NCI-H345 treated with DMSO at 0.1 percent for 48 hours (cell line): ENCODE measurements around the gene CEP57.
"Not testable (repeated sequence)": the region's sequence is repeated elsewhere in the genome, so short reads cannot be mapped to it uniquely, and the experiment has no call there.

ENCODE experiments used
- DNase-seq: peaks from one replicate; lab custom pipeline; 2025; ENCODE audit not compliant: unreplicated experiment; lab: John Stamatoyannopoulos, UW

Gene CEP57

DNA sequence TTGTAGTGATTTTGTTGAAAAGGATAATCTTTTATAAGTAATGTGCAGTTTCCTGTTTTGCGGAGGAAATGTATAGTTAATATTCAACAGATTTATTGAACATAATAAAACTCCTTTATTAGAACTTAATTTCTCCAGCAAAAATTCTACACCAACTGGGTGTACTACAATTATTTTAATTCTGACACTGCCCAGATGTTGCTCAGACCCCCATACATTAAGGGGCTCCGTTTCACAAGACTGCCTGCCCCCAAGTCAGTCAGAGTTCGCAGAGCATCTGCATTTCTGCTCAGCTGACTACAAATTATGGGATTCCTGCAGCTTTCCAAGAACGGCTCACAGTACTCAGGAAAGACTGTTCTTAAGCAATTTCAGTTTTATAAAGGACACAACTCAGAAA, 6.2 kb downstream of the CEP57 start:
- DNase-seq: no peak

DNA sequence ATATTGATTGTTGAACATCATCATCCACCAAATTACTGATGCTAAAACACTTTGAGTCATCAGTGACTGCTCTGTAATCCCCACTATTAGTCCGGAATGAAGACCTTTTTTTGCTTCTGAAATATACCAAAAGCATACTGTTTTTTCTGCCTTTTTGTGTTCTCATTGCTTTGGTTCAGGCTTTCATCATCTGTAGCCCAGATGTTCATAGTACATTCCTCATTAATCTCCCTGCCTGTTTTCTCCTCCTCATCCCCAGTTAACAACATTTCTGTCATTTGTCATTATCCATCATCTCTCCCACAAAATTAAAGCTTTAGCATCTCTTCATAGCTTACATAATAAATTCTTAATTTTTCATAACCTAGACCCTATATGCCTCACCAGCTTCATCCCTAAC, 9.2 kb downstream of the CEP57 start:
- DNase-seq: no peak

DNA sequence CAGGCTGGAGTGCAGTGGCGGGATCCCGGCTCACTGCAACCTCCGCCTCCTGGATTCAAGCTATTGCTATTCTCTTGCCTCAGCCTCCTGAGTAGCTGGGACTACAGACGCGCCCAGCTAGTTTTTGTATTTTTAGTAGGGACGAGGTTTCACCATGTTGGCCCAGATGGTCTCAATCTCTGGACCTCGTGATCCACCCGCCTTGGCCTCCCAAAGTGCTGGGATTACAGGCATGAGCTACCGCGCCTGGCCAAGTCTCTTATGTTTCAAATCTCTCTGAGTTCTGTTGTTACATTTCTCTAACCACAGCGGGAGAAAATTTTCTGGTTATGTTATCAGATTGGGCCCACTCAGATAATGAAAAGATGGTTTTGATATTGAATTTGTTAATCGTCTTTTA, 10.1 kb downstream of the CEP57 start:
- DNase-seq: no peak

DNA sequence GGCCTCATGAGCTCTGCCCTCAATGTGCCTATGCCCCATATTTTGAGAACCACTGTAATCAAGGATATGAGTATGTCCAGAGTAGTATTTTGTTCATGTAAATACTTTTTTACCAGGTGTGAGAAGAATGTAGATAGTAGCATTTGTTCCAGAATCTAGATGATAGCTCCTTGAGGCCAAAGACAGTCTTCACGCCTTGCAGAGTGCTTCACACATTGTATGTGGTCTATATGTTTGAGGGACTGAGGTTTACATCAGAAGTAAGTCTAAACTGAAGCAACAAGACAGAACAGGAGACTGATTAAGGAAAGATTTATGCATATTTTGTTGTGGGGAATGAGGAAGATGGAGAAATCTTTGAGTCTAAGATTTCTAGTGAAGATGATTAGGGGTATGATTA, 12.5 kb downstream of the CEP57 start:
- DNase-seq: no peak

DNA sequence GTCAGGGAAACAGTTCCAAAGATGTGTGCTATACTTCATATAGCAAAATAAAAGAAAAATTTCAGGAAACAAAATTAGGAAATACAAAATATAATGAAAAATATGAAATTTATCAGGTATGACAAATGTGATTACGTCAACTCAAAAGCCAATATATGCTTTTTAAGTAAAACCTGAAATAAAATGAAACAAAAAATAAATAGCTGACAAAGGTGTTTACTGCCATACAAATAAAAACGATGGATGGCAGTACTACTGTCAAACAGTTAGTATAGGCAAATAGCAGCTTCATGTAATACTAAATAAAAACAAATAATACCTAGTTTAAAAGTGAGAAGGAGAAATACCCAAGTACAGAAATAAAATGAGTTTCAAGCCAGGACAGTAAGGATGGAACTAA, 13.7 kb downstream of the CEP57 start:
- DNase-seq: no peak

DNA sequence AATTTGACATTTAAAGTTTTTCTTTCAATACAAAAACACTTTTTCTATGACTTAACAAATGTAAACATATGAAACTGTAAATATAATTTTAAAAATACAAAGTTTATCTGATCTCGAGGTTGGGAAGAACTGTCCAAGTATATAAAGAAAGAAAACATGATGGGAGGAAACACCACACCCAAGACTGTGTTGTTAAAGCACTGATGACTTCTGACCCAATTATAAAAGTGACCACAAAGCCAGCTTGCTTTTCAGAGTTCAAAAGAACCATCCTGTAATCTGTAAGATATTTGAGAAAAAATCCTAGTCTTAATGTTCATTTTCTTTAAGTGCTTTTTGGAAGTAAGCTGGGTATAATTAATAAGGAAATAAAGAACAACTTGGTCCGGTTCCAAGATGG, 15.6 kb downstream of the CEP57 start:
- no peak for DNase-seq

DNA sequence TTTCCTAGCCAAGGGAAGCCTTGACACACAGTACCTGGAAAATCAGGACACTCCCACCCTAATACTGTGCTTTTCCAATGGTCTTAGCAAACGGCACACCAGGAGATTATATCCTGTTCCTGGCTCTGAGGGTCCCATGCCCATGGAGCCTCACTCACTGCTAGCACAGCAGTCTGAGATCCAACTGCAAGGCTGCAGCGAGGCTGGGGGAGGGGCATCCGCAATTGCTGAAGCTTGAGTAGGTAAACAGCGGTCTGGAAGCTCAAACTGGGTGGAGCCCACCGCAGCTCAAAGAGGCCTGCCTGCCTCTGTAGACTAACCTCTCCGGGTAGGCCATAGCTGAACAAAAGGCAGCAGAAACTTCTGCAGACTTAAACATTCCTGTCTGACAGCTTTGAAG, 16.2 kb downstream of the CEP57 start:
- DNase-seq: not testable (repeated sequence)

DNA sequence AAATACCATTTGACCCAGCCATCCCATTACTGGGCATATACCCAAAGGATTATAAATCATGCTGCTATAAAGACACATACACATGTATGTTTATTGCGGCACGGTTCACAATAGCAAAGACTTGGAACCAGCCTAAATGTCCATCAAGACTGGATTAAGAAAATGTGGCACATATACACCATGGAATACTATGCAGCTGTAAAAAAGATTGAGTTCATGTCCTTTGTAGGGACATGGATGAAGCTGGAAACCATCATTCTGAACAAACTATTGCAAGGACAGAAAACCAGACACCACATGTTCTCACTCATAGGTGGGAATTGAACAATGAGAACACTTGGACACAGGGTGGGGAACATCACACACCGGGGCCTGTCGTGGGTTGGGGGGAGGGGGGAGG, 20.8 kb downstream of the CEP57 start:
- not testable (repeated sequence) for DNase-seq

DNA sequence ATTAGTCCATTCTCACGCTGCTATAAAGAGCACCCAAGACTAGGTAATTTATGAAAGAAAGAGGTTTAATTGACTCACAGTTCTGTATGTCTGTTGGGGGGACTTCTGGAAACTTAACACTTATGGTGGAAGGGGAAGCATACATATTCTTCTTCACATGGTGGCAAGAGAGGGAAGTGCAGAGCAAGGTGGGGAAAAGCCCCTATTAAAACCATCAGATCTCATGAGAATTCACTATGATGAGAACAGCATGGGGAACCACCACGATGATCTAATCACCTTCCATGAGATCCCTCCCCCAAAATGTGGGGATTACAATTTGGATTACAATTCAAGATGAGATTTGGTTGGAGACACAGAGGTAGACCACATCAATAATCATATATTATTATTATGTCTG, 25.7 kb downstream of the CEP57 start:
- DNase-seq: no peak

DNA sequence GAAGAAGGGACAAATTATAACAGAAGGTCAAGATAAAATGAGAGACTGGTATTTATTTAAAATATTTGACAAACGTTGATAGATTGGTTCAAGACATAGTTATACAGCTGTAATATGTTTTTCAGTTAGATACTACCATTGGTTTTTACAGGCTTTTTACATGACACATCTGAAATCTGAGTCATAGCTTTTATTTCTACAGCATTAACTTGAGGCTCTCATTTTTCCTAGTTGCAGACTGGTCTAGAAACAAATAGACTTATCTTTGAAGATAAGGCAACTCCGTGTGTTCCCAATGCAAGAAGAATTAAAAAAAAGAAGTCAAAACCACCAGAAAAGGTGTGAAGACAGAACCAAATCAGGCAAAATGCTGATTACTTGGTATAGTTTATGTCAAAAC, 31.3 kb downstream of the CEP57 start:
- no peak for DNase-seq

DNA sequence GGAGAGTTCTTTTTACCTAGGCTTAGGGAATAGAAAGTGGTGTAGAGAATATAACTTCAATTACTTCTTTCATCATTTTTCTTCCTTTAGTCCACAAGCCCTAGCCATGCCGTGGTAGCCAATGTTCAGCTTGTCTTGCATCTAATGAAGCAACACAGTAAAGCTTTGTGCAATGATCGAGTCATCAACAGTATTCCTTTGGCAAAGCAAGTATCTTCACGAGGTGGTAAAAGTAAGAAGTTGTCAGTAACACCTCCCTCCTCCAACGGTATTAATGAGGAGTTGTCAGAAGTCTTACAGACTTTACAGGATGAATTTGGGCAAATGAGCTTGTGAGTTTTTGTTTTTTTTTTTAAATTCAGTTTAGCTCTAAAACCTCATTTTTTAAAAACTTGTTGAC, 37.4 kb downstream of the CEP57 start:
- DNase-seq: no peak

DNA sequence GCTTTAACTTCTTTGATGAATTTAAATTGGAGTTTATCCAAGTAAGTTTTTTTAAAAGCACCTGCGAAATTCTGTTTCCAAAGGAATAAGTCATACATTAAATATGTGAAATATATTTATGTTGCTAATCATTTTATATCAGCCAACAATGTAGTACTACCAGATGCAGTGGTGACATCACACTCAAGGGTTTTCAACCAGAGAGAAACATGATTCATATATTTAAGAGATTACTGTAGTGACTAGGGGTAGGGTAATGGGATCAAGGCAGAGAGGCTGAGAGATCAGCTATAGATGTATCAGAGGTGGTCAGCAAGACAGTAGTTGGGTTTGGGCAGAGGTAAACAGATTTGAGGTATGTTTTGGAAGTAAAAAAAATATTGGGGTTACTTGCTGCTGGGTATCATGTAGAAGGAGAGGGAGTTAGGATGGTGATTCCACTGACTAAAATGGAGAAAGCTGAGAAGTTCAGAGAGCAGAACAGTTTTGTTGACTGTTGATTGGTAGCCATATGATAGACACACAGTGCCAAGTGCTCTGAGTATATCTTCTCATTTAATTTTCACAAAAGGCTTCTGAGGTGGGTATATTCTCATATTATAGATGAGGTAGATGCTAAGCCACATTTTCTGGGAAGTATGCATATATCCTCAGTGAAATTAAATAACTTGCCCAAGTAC, 39.4 kb downstream of the CEP57 start:
- DNase-seq: no peak

DNA sequence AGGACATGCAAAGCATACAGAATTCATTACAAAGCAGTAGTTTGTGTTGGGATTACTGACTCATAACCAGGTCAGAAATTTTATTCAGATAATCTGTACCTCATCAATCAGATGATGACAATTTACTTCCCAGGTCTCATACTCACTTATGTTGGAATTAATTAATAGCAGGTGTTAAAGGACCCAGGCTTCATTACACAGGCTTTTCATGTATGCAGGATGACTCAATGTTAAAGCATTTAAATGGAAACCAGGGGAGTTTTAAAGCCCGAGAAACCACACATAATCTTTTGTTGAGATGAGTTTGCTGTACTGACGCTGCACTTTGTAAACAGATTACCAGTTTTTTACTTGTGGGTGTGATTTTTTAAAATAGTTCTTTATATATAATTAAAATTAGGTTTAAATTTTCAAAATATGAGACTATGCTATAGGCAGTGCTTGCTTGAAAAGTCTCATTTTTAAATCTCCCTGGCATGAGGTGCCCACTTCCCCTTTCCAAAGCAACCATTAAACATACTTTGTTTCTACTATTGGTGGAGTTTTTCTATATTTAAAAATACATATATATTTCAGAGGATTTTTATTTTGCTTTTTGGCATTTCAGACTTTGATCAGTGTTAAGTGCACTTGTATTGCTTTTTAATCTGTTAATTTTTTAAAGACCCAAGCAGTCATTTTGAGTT, 41.0 kb downstream of the CEP57 start:
- DNase-seq: no peak

DNA sequence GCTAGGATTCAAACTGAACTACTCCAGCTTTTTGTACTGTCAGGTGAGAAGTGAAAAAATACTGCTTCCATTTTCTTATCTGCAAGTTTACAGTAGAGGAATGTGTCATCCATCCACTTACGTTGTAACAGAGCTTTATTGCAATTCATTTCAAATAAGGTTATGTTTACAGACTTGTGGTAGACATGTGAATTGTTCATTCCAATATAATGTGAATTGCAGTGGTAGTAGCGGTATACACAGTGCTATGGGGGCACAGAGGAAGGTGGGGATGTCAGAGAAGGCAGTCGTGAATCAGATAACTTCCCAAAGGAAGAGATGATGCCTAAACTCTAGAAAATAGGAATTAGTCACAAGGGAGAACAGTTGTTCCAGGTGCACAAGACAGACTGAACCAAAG, 42.5 kb downstream of the CEP57 start:
- DNase-seq: no peak

DNA sequence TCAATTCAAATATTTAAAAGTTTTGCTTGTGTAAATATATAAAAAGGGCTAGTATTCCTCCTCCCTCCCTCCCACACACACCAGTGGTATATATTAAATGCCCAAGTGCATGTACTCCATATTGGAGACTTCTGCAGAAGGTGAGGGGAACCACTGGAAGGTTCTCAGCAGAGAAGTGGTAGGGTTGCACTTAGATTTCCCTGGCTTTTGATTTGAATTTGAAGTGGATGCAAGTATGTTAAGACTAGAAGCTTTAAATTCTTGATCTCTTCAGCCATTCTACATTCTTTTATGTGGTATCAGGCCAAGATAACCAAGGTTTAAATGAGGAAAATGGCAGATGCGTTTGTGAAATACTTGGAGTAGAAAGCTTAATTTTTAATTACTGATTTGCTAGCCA, 43.1 kb downstream of the CEP57 start:
- DNase-seq: no peak

DNA sequence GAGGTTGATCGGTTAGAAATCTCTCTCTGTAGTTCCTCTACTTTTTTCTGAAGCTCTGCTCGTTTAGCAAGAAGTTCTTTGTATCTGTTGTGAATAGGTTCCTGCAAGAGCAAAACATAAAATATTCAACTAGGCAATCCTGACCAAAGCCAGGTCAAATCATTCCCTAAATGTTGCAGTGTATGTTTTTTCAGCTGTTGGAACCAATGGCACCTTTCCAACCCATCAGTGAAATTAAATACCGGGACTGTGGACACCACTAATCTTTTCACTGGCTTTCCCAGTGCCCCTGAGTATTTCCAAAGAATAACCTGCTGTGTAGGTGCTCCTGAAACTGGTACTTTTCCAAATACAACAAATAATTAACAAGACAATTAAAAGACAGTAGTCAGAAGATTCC, 45.1 kb downstream of the CEP57 start:
- no peak for DNase-seq

DNA sequence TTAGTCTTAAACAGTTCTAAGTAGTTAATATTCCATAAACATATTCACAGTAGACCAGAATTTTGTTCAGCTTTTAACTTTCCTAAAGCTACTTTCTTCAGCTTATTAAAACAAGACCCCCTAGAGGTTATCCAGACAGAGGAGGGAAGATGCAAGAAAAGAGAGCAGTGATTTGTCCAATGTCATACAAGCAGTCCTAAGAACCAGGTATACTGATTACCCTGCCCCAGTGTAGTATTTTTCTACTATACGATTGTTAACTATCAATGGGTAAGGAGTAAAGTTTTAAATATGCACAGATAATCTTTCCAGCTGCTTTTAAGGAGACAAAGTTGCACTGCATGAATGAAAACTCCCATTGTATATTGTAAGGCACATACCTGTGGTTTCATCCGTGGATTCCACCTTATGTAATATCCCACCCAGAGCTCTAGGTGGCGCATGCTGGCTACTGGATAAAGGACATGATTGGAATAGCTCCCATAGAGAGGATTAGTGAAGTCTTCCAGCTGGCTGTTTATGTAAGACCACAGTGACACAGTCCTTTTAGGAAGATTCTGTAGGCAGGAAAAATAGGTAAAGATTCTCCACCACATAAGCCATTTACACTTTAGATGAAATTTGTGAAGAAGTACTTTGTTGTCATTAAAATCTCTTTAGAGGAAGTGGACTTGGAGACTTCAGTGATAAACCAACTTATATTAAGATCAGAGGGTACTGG, 45.6 kb downstream of the CEP57 start:
- peak; percentile 66 for DNase-seq

DNA sequence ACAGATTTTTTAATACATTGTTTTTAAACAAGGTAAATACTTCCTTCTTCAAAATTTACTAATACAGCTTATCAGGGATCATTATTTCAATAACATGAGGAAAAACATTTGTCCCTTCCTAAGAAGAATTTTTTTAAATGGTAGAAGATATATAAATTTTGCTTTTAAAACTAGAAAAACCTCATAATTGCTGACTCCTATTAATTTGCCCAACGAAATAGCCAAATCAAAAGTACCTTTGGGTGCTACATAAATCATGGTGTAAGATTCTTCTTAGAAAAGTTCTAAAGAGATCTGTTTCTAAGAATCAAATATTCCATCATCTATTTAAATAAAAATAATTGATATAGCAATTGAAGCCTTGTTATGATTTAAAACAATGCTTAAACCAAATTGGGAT, 54.9 kb downstream of the CEP57 start:
- no peak for DNase-seq

DNA sequence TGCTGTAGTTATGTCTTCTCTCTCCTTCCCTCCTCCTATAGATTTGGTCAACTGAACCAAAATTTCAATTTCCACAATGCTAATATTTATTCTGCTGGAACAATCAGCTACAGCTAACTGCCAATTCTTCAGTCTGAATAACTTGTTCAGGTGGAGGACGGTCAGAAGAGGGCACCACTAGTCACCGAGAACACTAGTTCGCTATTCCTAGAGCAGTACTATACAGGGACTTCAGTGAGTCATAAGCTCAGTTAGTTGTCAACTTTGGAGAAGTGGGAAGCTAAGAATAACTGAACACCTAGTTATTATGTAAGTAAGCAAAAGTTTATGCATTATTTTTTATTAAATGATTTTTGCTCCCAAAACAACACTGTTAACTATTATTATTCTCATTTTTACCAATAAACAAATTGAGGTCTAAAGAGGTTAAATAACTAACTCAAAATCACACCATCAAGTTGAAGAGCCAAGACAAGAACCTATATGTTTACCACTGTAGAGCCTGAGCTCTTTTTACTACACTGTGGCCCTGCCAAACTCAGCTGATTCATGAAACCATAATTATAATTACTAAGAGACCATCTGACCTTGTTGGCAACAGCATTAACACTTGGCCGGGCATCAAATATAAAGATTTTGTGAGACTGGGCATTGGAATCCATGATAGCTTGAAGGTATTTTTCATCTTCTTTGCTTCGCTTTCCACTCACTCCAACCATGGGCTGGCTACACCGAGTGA, 59.0 kb downstream of the CEP57 start:
- peak; percentile 5 for DNase-seq

DNA sequence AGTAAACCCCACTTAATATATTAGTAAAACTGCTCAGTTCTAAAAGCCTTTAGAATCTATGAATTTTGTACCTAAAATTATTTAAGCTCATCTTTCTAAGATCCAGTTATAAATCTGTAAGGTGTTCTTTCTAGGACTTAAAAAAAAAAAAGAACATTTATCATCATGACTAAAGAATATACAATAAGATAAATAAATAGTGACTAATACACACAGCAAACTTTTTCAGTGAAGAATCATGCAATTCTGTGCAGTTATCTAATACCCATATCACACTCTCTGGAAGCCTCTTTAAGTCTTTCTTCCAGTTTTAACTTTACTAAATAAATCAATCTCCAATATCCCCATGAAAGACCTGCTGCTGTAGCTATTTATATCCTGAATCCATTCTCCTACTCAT, 59.8 kb downstream of the CEP57 start:
- DNase-seq: no peak

DNA sequence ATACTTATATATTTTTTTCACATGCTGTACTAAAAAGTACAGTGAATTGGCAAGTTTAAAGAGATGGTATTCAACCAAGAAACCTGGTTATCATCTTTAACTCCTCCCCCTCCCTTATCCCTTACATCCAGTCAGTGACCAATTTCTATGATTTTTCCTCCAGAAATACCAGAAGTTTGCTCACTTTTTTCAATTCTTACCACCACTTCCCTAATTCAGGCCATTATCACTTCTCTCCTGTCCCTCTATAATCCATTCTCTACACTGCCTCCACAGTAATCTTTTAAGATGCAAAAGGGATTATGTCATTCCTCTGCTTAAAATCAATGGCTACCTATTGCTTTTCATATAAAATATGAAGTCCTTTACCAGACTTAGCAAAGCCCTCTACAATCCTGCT, 62.8 kb downstream of the CEP57 start:
- DNase-seq: no peak

DNA sequence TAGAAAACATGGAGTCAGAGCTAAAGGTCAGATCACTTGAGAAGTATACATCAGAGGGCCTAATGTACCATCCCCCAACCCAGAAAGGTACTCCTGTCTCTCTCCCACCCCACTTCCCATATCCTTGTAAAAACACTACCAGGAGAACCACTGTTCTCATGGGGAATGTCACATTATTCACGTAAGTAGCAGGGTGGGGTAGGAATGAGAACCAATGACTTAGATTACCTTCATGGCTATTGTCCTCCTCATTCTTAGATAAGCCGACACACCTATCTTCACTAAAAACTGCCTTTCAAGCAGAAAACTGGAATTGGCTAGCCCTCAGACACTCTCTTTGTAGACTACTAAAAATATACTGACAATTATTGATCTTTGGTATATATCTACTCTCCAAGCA, 63.6 kb downstream of the CEP57 start:
- no peak for DNase-seq
